Activated CD4-positive, alpha-beta T cell treated with anti-CD3 and anti-CD28 coated beads, Interleukin-2, amount 50 U/mL, for 1 hour (primary cell): ENCODE measurements around the gene ERI2.

Experiments
- DNase-seq: peaks from one replicate; pipeline ENCODE4 v3.0.0-alpha.2; 2020

The ERI2 gene

GRCh38 chr16:20806168-20807050 is at the start of gene ERI2, which contains the start of gene REXO5:
TSS of gene ERI2 (minus strand) at chr16:20806472. CDS start at chr16:20806430, 42 bp downstream.
TSS of gene REXO5 (plus strand) at chr16:20806527. CDS start at chr16:20806954, 427 bp downstream.
- peak; percentile 64 for DNase-seq

GRCh38 chr16:20854963-20855362 is 48.7 kb upstream of the ERI2 start:
- DNase-seq = no peak

- no peak for DNase-seq
Measured at GRCh38 chr16:20853981-20854620, 47.8 kb upstream of the ERI2 start.

GRCh38 chr16:20853143-20853542 is 46.9 kb upstream of the ERI2 start:
- DNase-seq = no peak

- no peak for DNase-seq
Measured at GRCh38 chr16:20851601-20852000, 45.3 kb upstream of the ERI2 start.

GRCh38 chr16:20850981-20851380 is 44.7 kb upstream of the ERI2 start:
- no peak for DNase-seq

GRCh38 chr16:20849589-20850390 is 43.5 kb upstream of the ERI2 start:
- DNase-seq = peak; percentile 68

- no peak for DNase-seq
Measured at GRCh38 chr16:20847550-20847949, 41.3 kb upstream of the ERI2 start.

GRCh38 chr16:20846551-20846950 is 40.3 kb upstream of the ERI2 start:
- DNase-seq = no peak

GRCh38 chr16:20846030-20846429 is 39.8 kb upstream of the ERI2 start:
- DNase-seq = no peak

GRCh38 chr16:20844588-20844987 is 38.3 kb upstream of the ERI2 start:
- DNase-seq = no peak

GRCh38 chr16:20844054-20844453 is 37.8 kb upstream of the ERI2 start:
- no peak for DNase-seq

GRCh38 chr16:20839504-20839903 is 33.2 kb upstream of the ERI2 start:
- no peak for DNase-seq

- DNase-seq = no peak
Measured at GRCh38 chr16:20838240-20838639, 32.0 kb upstream of the ERI2 start.

- no peak for DNase-seq
Measured at GRCh38 chr16:20833086-20833485, 26.8 kb upstream of the ERI2 start.

- DNase-seq = no peak
Measured at GRCh38 chr16:20830372-20830771, 24.1 kb upstream of the ERI2 start.

GRCh38 chr16:20829536-20829935 is 23.3 kb upstream of the ERI2 start:
- no peak for DNase-seq

GRCh38 chr16:20826039-20826566 is 19.8 kb upstream of the ERI2 start:
- DNase-seq = no peak

- DNase-seq = no peak
Measured at GRCh38 chr16:20822521-20823325, 16.5 kb upstream of the ERI2 start.

- DNase-seq = no peak
Measured at GRCh38 chr16:20821682-20822081, 15.4 kb upstream of the ERI2 start.

- DNase-seq = no peak
Measured at GRCh38 chr16:20818929-20819585, 12.8 kb upstream of the ERI2 start.

- DNase-seq = no peak
Measured at GRCh38 chr16:20814784-20815183, 8.5 kb upstream of the ERI2 start.
